Stimulated activated CD4-positive, alpha-beta T cell treated with anti-CD3 and anti-CD28 coated beads, Interleukin-12 subunit alpha, Interleukin-12 subunit beta, amount 100 ng/mL, for 24 hours (primary cell): ENCODE data around the gene TGFBR3.

Experiments used
- DNase-seq, 2 experiments: peaks; one replicate each; pipeline ENCODE4 v3.0.0-alpha.2; 2020; ENCODE audit warnings: low read depth in 2 of 2

TGFBR3 gene

GRCh38 chr1:91711504-91712247 lies 174.3 kb downstream of the TGFBR3 start:
- DNase-seq: no peak

DNA sequence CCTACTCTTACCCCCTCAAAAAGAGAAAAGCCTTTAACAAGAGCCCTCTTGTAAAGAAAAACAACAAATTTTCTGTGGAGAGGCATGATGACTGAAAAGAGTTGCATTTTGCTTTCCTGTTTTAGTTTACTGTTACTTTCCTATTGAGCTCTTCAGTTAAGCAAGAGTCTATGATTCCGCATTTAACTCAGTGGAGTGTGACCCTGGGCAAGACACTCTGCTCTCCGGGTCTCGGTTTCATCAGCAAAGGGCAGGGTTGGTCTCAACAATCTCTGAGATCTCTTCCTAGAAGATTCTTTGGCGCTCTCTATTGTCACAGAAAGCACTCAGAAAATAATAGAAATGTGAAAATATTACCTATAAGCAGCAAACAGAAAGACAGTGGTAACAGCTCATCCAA lies 175.7 kb downstream of the TGFBR3 start:
- DNase-seq: no peak

GRCh38 chr1:91708691-91709090 lies 177.3 kb downstream of the TGFBR3 start:
- DNase-seq: no peak

- no peak for DNase-seq
Observed at GRCh38 chr1:91707890-91708218, 178.1 kb downstream of the TGFBR3 start.

DNA sequence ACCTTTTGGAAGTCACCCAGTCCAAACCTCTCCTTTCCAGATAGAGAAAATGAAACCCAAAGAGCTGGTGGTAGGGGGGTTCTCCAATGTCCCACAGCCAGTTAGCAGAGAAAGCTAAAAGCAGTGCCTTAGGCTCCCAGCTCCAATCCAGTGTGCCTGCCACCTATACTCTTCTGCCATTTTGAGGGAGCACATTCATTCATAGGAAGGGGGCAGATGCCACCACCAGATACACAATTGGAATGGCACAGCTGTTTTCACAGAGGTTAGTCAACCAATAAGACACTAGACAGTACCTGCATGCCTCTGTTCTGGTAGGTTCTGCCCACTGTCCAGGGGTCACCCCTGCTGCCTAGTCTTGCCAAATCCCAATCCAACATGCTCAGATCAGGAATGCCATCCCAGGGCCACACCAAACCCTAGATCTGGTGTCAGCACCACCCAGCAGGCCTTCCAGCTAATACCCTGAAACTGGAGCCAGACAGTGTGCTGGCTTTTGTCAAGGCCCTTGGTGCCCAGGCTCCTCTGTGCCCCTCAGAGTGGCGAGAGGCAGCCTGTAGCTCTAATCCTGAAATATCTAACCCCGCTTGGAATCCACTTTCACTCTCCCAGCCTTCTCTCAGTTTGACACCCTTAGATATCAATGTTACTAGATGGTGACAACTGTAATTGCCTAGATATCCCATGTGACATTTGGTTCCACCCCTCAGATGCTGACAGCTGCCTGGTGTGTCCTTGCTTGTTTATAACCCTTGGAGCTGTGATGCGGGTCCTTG lies 178.6 kb downstream of the TGFBR3 start:
- DNase-seq: no peak

DNA sequence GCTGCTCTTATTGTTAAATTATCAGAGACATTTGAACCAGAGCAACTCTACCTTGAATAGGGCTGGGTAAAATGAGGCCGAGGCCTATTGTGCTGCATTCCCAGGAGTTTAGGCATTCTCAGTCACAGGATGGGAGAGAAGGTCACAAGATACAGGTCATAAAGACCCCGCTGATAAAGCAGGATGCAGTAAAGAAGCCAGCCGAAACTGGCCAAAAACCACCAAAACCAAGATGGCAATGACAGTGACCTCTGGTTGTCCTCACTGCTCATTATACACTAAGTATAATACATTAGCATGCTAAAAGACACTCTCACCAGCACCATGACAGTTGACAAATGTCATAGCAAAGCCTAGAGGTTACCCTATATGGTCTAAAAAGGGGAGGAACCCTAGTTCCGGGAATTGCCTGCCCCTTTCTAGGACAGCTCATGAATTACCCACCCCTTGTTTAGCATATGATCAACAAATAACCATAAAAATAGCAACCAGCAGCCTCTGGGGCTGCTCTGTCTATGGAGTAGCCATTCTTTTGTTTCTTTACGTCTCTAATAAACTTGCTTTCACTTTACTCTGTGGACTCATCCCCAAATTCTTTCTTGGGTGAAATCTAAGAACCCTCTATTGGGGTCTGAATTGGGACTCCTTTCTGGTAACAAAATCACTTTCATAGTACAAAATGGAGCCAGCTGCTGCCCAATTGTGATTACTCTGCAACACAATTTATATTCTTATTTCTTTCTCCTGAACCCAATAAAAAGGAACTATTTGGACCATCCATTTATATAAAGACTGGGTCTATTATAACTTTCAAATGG lies 179.6 kb downstream of the TGFBR3 start:
- no peak for DNase-seq

DNA sequence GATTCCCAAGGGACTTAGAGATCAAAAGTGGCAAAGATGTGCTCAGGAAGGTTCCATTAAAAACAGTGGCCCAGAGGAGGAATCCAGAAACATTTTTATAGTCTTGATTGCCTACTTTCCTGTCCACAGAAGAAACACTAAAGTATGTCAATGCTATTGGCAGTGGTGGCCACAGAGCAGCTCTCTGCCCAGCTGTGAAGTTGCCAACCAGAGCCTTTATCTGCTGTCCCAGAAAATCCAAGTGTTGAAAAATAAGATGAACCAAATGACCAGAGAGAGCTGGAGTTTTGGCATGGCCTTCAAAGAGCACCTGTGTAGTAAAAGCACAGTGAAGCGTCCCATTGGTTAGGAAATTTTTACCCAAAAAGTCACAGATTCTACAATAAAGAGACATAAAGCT lies 181.2 kb downstream of the TGFBR3 start:
- DNase-seq: no peak

DNA sequence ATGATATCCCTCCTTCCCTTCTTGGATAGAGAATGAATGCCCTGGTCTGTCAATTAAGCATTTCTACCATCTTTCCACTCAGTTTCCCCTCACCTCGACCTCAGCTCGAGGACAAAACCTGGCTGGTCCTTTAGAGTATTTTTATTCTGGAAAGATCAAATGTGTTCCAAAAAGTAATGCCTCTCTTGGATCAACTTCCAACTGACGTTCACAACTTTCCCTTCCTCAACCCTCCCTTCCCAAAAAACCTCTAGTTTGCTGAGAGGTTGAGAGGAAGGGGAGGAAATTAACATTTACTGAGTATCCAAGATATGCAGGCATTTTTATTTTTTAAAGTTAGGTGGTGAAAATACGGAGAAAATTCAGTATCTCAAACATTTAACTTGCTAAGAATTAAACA lies 182.9 kb downstream of the TGFBR3 start:
- no peak for DNase-seq

- DNase-seq: no peak
Observed at GRCh38 chr1:91701472-91701869, 184.5 kb downstream of the TGFBR3 start.

GRCh38 chr1:91700771-91701471 lies 185.0 kb downstream of the TGFBR3 start:
- DNase-seq: no peak

DNA sequence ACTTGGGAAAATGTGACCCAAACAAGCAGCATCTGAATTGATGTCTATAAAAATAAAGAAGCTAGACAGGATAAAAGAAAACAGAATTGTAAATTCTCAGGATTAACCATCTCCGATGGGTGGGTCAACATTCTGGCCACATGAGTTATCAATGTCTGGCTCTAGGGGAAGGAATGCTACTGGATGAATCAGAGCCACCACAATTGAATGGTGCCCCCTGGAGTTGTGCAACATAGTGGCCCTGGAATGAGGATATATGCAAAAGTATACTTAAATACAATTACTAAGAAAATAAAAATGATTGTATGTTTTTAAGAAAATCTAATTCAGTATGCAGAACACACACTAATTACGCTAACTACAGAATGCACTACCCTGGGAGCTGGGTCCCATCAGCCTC lies 185.6 kb downstream of the TGFBR3 start:
- DNase-seq: no peak

DNA sequence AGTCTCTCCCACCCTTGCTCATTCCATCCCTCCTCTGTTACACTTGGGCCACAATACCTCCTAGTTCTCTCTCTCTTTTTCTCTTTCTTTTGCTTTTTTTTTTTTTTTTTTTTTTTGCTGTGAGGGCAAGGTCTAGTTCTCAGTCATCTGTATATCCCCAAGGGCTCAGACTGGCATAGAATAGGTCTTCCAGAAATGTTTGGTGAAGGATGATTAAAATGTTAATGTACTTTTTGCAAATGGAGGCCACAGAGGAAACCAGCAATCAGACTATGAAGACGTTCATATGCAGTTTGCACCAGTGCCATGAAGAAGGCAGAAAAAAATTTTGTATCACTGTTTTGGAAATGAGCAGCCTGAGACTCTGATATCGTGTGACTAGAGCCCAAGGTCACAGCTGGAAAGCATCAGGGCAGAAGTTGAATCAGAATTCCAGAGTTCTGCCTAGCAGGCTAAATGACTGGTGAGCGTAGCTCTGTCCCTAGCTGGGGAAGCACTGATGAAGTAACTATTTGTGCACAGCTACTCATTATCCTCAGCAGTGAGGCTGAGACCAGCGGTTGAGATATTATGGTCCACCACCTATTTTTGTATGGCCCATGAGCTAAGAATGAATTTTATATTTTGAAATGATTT lies 186.5 kb downstream of the TGFBR3 start:
- no peak for DNase-seq

GRCh38 chr1:91697861-91698260 lies 188.1 kb downstream of the TGFBR3 start:
- no peak for DNase-seq

GRCh38 chr1:91697416-91697815 lies 188.5 kb downstream of the TGFBR3 start:
- DNase-seq: peak in 1 of 2 experiments; percentile 24

GRCh38 chr1:91696321-91696720 lies 189.6 kb downstream of the TGFBR3 start:
- DNase-seq: no peak

- DNase-seq: no peak
Observed at GRCh38 chr1:91693557-91693956, 192.4 kb downstream of the TGFBR3 start.

DNA sequence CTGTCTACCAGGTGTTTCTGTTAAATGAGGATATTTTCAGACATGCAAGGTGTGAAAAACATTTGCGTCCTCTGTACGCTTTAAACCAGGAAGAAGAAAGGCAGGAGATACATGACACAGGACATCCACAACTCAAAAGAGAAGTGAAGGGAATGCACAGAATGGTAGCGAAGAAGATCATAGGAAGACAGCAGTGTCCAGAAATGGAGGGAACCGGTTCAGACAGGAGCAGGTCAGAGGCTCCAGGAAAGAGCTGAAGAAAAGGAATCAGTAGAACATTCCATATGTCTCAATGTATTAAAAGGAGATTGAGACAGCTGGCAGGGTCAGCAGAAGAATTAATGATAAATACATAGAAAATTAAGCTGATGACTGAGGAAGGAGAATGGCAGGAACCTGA lies 194.4 kb downstream of the TGFBR3 start:
- DNase-seq: no peak

DNA sequence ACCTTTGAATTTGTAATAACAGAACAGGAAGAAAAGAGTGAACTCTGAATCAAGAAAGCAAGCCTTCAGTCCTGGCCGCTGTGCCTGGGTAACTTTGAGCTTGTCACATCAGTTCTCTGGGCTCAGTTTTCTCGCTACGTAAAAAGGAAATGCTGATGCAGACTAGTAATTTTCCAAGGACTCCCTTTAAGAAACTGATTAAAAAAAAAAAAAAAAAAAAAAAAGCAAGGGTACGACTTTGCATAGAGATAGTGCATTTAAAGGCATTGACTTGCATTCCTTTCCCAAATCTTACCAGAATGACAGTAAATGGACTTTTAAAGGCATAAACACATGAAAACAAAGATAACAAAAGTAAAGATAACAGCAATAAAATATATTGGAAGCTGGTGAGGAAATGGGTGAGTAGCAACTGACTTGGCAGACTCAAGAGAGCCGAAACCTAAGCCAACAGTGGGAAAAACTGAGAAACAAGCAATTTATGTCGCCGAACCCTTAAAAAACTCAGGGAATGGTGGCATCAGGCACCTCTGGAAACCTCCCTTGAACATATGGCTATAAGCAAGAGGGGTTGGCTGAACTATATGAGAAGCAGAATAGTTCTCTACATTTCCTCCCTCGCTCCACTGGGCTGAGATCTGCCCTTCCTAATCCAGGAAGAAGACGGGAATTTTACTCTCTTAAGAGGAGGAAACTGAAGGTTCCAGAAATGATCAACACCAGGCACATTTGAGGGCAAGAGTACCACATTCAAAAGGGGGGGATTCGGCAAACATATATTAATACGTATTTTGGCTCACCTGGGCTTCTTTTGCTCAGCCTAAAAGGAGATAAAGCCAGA lies 196.1 kb downstream of the TGFBR3 start:
- DNase-seq: no peak

DNA sequence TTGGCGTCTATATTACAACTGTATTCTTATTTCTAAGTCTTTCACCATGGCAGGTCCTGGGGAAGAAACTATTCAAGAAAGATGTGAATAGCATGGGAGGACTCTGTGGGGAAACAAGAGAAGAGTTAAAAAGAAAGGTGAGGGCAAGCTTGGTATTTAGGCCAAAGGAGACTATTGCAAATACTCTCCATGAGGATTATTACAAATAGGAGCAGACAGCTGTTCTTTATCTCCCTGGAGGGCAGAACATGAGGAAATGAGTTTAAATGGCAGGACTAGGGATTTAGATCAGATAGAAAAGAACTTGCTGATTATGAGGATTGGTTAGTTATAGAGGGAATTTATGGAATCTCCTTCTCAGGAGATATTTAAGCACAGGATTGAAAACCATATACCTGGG lies 198.5 kb downstream of the TGFBR3 start:
- no peak for DNase-seq

DNA sequence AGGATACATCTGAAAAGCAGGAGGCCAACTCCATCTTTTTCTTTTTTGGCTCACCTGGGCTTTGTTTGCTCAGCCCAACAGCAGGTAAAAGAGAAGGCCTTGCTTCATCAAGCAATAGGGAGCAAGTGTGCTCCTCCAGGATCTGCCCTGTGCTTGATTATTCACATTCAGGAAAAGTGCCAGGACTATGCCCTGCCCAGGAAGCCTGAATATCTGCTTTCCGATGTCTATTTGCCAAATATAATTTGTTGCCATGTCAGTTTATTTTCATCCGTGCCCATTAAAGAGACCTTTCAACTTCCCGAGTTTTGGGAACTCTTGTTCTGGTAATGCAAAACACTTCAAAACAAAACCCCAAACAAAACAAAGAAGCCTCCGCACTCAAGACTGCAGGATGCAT lies 200.0 kb downstream of the TGFBR3 start:
- DNase-seq: no peak
